ENCODE results near the gene ABHD16B.

Gene ABHD16B

GRCh38 chr20:63894358-63895201, 33.3 kb downstream of the ABHD16B start, which contains the start of gene DNAJC5:
TSS of gene DNAJC5 (plus strand) at chr20:63895126. CDS start at chr20:63928346, 33,220 bp downstream.
- DNase-seq (ENCODE audit: insufficient read length, low spot score) (peak; percentile 100), FAIRE-seq (peak; percentile 97)
- no peak for TF ChIP-seq POLR2A (IDR thresholded peaks at IDR 0.05; ENCODE audit: low read depth, low read length)
- TF ChIP-seq SPI1 (IDR thresholded peaks at IDR 0.05; ENCODE audit: low read depth, low read length), result no peak
- no peak for TF ChIP-seq PAX5 (IDR thresholded peaks at IDR 0.05; ENCODE audit: insufficient read depth, low read length, severe bottlenecking)
- TF ChIP-seq POLR2AphosphoS5 (IDR thresholded peaks at IDR 0.05; ENCODE audit: low read depth, low read length), result no peak
- TF ChIP-seq POU2F2 (IDR thresholded peaks at IDR 0.05; ENCODE audit: low read depth, low read length), result no peak
- TF ChIP-seq TAF1 (IDR thresholded peaks at IDR 0.05; ENCODE audit: low read depth, low read length), result no peak

DNA sequence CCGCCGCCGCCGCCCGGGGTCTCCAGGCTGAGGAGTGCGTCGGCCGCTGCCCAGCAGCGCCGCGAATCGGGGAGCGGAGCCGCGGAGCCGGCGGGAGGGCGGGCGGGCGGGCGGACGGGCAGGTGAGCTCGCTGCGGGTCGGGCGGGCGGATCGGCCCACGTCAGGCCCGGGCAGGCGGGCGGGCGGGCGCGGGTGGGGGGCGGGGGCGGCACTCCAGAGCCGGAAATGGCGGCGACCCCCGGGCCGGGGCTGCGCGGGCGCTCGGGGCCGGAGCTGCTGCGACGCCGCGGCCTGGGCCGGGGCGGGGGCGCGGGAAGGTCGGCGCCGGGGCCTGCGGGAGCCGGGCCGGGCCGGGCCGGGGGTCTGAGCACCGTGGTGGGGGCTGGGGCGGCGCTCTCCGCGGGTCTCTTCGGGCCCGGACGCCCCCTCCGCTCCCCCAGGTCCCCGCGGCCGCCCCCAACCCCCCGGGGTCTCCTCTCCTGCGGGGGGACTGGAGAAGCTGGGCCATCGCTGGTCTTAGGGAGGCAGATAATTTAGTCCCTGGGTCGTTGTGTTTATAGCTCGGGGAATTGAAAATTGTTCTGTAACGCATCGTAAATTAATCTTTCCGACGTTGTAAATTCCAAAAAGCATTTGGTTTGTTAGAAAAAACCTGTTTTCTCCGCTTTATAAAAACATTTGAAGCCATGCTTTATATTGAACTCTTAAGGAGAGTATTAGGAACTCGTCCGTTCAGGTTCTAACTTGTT, 34.1 kb downstream of the ABHD16B start:
- FAIRE-seq, result no peak
- DNase-seq (ENCODE audit: insufficient read length, low spot score), result no peak
- no peak for TF ChIP-seq PAX5 (IDR thresholded peaks at IDR 0.05; ENCODE audit: insufficient read depth, low read length, severe bottlenecking)
- TF ChIP-seq SPI1 (IDR thresholded peaks at IDR 0.05; ENCODE audit: low read depth, low read length), result no peak
- no peak for TF ChIP-seq TAF1 (IDR thresholded peaks at IDR 0.05; ENCODE audit: low read depth, low read length)
- TF ChIP-seq POLR2A (IDR thresholded peaks at IDR 0.05; ENCODE audit: low read depth, low read length), result no peak
- TF ChIP-seq POU2F2 (IDR thresholded peaks at IDR 0.05; ENCODE audit: low read depth, low read length), result no peak
- no peak for TF ChIP-seq POLR2AphosphoS5 (IDR thresholded peaks at IDR 0.05; ENCODE audit: low read depth, low read length)

GRCh38 chr20:63895952-63896263, 34.6 kb downstream of the ABHD16B start:
- FAIRE-seq (no peak), DNase-seq (ENCODE audit: insufficient read length, low spot score) (no peak)
- no peak for TF ChIP-seq POU2F2 (IDR thresholded peaks at IDR 0.05; ENCODE audit: low read depth, low read length)
- TF ChIP-seq POLR2A (IDR thresholded peaks at IDR 0.05; ENCODE audit: low read depth, low read length), result no peak
- no peak for TF ChIP-seq PAX5 (IDR thresholded peaks at IDR 0.05; ENCODE audit: insufficient read depth, low read length, severe bottlenecking)
- TF ChIP-seq POLR2AphosphoS5 (IDR thresholded peaks at IDR 0.05; ENCODE audit: low read depth, low read length), result no peak
- no peak for TF ChIP-seq TAF1 (IDR thresholded peaks at IDR 0.05; ENCODE audit: low read depth, low read length)
- TF ChIP-seq SPI1 (IDR thresholded peaks at IDR 0.05; ENCODE audit: low read depth, low read length), result no peak

DNA sequence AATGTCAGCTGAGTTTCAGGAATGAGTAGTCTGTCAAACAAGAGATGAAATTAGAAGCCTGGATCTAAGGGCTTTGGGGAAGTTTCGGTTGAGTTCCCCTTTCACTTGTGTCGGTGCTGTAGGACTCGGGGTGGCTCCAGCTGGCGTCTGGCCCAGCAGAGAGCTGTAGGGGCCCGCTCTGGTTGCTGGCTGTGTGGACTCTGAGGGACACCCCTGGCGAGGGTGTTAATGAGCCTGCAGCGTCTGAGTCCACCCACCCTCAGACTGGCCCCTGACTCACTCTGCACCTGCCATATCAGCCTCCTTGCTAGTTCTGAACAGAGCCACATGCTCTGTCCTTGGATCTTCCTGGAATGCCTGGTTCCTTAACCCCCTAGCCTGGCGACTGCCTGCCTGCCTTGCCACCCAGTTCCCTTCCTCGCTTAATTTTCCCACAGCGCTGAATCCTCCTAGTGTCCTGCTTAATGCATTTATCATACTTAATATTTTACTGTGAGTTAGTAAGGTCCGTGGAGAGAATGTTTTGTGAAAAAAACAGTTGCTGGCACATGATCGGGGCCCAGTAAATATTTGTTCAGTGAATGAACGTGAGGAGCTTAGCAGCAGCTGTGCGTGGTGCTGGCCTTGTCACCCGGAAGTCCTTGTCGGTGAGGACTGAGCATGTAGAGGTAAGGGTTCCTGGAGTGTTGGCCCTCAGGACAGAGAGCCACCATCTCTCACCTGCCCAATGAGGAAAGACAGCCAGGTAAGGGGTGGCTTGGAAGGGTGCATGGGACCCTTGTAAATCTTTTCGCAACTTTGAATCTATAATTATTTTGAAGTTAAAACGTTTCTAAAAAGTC, 35.2 kb downstream of the ABHD16B start:
- DNase-seq (ENCODE audit: insufficient read length, low spot score), result no peak
- TF ChIP-seq SPI1 (IDR thresholded peaks at IDR 0.05; ENCODE audit: low read depth, low read length), result peak; percentile 68
- no peak for TF ChIP-seq POLR2A (IDR thresholded peaks at IDR 0.05; ENCODE audit: low read depth, low read length)
- FAIRE-seq, result peak; percentile 74

DNA sequence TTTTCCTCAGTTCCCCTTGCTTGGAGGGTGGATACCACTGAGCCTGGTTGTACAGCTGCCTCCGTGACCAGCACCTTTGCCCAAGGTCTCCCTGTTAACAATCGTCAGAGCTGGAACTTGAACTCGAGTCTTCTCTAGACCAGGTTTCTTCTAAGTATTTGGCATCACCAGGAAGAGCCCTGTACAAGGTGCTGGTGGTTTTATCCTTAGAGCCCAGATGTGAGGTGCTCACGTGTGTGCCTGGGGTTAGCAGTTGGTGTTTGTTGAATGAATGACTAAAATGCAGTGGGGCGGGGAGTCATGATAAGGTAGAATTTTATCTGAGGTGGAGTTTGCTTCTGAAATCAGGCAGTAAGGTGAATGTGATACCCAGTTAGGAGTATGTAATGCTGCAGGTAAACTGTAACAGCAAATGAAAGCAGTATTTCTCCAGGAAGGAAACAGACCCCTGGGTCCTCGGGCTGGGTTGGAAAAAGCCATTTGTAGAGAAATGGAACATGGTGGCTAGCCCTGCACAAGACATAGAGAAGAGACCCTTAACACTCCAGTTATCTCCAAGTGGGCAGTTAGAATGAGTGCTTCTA, 36.8 kb downstream of the ABHD16B start:
- TF ChIP-seq SPI1 (IDR thresholded peaks at IDR 0.05; ENCODE audit: low read depth, low read length), result no peak
- no peak for TF ChIP-seq POU2F2 (IDR thresholded peaks at IDR 0.05; ENCODE audit: low read depth, low read length)
- no peak for TF ChIP-seq POLR2AphosphoS5 (IDR thresholded peaks at IDR 0.05; ENCODE audit: low read depth, low read length)
- TF ChIP-seq TAF1 (IDR thresholded peaks at IDR 0.05; ENCODE audit: low read depth, low read length), result no peak
- no peak for TF ChIP-seq POLR2A (IDR thresholded peaks at IDR 0.05; ENCODE audit: low read depth, low read length)
- TF ChIP-seq PAX5 (IDR thresholded peaks at IDR 0.05; ENCODE audit: insufficient read depth, low read length, severe bottlenecking), result no peak
- FAIRE-seq, result no peak
- no peak for DNase-seq (ENCODE audit: insufficient read length, low spot score)

GRCh38 chr20:63898882-63899558, 37.7 kb downstream of the ABHD16B start:
- DNase-seq (ENCODE audit: insufficient read length, low spot score), result no peak
- TF ChIP-seq POLR2A (IDR thresholded peaks at IDR 0.05; ENCODE audit: low read depth, low read length) (no peak), POLR2AphosphoS5 (IDR thresholded peaks at IDR 0.05; ENCODE audit: low read depth, low read length) (no peak), SPI1 (IDR thresholded peaks at IDR 0.05; ENCODE audit: low read depth, low read length) (no peak), POU2F2 (IDR thresholded peaks at IDR 0.05; ENCODE audit: low read depth, low read length) (no peak), TAF1 (IDR thresholded peaks at IDR 0.05; ENCODE audit: low read depth, low read length) (no peak), PAX5 (IDR thresholded peaks at IDR 0.05; ENCODE audit: insufficient read depth, low read length, severe bottlenecking) (no peak)
- FAIRE-seq, result no peak

GRCh38 chr20:63900413-63900812, 39.1 kb downstream of the ABHD16B start:
- FAIRE-seq (no peak), DNase-seq (ENCODE audit: insufficient read length, low spot score) (no peak)
- no peak for TF ChIP-seq POLR2A (IDR thresholded peaks at IDR 0.05; ENCODE audit: low read depth, low read length)
- TF ChIP-seq POLR2AphosphoS5 (IDR thresholded peaks at IDR 0.05; ENCODE audit: low read depth, low read length), result no peak
- TF ChIP-seq TAF1 (IDR thresholded peaks at IDR 0.05; ENCODE audit: low read depth, low read length), result no peak
- TF ChIP-seq PAX5 (IDR thresholded peaks at IDR 0.05; ENCODE audit: insufficient read depth, low read length, severe bottlenecking), result no peak
- TF ChIP-seq POU2F2 (IDR thresholded peaks at IDR 0.05; ENCODE audit: low read depth, low read length), result no peak
- TF ChIP-seq SPI1 (IDR thresholded peaks at IDR 0.05; ENCODE audit: low read depth, low read length), result no peak

- DNase-seq (ENCODE audit: insufficient read length, low spot score), result no peak
- FAIRE-seq, result no peak
- no peak for TF ChIP-seq SPI1 (IDR thresholded peaks at IDR 0.05; ENCODE audit: low read depth, low read length)
- no peak for TF ChIP-seq PAX5 (IDR thresholded peaks at IDR 0.05; ENCODE audit: insufficient read depth, low read length, severe bottlenecking)
- no peak for TF ChIP-seq TAF1 (IDR thresholded peaks at IDR 0.05; ENCODE audit: low read depth, low read length)
- no peak for TF ChIP-seq POU2F2 (IDR thresholded peaks at IDR 0.05; ENCODE audit: low read depth, low read length)
- no peak for TF ChIP-seq POLR2AphosphoS5 (IDR thresholded peaks at IDR 0.05; ENCODE audit: low read depth, low read length)
- TF ChIP-seq POLR2A (IDR thresholded peaks at IDR 0.05; ENCODE audit: low read depth, low read length), result no peak
Measured at GRCh38 chr20:63903796-63904561, 42.7 kb downstream of the ABHD16B start.
